SK-N-MC (cell line): ENCODE results near the gene CHD3.

Source experiments
- EZH2 ChIP-seq: fragments of 200-600 bp; sonication (generic); IDR thresholded peaks from one replicate; pipeline ENCODE4 v1.6.1; 2017; ENCODE audit warnings: antibody characterized with exemption
- POLR2AphosphoS5 ChIP-seq: IDR thresholded peaks from 2 replicates; pipeline ENCODE4 v1.6.1; 2012; ENCODE audit warnings: mild to moderate bottlenecking, low read depth, low read length, borderline replicate concordance

DNA sequence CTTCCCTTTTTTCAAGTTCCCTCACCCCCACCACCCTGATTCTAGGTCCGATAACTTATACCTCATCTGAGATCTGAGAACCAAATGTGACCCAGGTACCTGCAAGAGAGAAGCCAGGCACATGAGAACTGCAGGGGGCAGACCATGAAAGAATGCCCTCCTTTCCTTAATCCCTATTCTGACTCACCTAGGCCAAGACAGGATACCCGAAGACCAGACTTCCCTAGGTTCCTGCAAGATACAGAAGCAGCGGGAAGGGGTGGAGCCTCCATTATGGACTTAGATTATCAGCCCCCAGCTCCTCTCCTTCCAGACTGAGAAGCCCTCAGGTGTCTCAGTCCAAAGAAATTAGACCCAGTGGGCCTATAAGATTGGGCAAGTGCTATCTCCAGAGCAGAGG, 39.0 kb downstream of the CHD3 start:
- TF ChIP-seq EZH2 (no peak), POLR2AphosphoS5 (no peak)
